ENCODE results near the gene DHRSX. TPM values are rescaled to one million over a fixed set of nuclear protein-coding genes. Genes with fewer than 3 reads are reported as not detected.
"Not testable (repeated sequence)": the region's sequence is repeated elsewhere in the genome, so short reads cannot be mapped to it uniquely, and the experiment has no call there.

DHRSX gene
- polyA plus RNA-seq, 5 donors: 22.5 to 28.9 (median 24.0) TPM

DNA sequence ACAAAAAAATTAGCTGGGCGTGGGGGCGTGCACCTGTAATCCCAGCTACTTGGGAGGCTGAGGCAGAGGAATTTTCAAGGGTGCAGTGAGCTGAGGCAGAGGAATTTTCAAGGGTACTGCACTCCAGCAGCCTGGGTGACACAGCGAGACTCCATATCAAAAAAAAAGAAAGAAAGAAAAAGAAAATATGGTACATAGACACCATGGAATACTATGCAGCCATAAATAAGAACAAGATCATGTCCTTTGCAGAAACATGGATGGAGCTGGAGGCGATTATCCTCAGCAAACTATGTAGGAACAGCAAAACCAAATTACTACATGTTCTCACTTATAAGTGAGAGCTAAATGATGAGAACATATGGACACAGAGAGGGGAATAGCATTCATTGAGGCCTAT lies 141.3 kb downstream of the DHRSX start:
- DNase-seq: not testable (repeated sequence)

DNA sequence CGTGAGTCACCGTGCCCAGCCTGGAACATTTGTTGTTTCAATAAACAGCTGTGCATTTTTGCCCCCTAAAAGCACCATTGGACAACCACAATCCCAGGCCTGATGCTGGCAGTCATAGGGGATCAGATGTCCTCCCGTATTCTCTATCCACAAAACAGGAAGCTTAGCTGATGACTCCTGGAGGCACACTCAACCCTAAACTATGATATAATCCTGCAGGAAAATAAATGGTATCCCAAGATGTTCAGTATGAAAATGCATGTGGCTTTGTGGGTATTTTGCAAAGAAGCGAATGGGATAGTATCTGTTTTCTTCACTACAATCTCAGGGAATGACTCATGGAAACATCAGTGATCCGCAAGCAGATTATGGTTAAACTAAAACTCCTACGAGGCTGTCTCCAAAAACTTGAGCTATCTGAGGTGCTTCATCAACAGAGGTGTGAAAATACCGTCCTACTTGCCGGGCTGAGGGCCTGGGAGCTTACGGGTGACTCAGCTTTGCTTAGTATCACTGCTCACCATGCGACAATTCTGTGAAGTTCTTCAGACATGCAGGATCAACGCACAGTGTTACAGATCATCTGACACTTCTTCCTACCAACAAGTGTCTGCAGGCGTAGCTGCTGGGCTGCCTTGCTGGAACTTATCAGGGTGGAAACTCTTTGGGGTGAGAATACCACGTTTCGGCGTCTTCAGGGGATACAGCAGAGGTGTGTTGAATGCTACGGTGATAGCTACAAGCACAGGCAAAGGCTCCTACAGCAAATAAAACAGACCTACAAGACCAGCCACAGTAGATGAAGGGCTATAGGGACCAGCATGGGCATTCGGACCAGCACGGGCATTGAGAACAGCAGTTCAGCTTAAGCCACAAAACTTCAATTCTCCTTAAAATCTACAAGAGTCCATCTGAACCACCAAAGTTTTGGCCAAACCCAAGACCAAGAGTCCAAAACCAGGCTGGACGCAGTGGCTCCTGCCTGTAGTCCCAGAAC lies 148.5 kb downstream of the DHRSX start:
- DNase-seq: no peak

DNA sequence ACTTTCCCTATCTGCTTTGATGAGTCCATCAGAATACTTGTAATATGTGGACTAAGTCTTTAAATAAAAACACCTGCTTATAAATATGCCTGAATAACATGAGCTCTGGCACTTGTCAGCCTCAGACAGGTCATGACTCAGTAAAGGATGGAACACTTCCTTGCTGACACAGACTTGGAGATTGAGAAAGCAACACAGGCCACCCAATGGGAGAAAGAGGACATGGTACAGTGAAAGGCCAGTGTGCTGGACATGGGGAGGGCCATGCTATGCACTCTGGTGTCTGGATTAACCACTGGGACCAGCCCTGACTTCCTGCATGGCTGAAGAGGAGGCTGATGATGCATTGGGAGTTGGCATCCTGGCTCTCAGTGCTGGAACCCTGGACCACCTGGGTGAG lies 149.5 kb downstream of the DHRSX start:
- no peak for DNase-seq

DNA sequence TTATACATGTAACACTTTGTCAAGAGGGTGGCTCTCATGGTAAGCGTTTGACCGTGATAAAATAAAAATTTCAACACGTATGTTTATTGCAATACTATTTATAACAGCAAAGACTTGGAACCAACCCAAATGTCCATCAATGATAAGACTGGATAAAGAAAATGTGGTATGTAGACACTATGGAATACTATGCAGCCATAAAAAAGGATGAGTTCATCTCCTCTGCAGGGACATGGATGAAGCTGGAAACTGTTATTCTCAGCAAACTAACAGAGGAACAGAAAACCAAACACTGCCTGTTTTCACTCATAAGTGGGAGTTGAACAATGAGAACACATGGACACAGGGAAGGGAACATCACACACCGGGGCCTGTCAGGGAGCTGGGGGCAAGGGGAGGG lies 150.1 kb downstream of the DHRSX start:
- DNase-seq: not testable (repeated sequence)

DNA sequence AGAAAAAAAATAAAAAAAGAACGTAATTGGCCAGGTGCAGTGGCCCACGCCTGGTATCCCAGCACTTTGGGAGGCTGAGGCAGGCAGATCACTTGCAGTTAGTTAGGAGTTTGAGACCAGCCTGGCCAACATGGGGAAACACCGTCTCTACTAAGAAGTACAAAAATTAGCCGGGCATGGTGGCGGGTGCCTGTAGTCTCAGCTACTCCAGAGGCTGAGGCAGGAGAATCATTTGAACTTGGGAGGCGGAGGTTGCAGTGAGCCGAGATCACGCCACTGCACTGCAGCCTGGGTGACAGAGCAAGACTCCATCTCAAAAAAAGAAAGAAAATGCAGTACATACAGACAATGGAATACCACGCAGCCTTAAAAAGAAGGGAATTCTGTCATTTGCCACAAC lies 150.7 kb downstream of the DHRSX start:
- DNase-seq: not testable (repeated sequence)

DNA sequence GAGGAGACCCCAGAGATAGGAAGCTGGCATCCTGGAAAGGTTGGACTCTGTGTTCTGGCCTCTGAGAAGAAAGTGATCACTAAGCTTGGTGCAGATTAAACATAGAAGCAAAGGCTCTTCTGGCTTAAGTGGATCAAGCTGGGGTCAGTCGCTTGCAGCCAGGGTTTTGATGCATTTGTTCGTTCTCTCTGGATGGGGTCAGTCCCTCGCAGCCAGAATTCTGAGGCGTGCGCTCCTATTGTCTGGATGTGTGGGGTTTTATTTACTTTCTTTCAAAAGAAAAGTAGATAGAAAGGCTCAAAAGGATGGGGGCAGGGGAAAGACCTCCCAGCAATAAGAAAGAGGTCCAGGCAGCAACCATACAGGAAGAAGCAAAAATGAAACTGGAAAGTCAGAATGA lies 152.6 kb downstream of the DHRSX start:
- DNase-seq: no peak

DNA sequence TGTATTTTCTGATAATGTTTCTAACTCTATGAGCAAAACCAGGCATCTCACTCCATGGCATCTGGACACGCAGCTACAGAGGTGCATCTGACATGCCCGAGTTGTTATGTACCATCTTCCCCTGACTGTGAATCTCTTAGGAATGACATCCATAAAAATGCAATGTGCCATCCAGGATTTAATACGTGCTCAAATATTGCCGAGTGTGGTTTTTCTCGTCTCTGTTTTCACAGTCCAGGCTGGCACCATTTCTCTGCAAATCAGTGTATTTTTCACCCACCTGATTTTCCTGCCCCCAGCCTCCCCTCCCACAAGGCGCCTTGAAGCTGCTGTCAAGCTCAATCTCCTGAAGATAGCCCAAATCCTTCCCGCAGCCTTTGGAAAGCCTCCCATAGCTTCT lies 154.6 kb downstream of the DHRSX start:
- DNase-seq: no peak

DNA sequence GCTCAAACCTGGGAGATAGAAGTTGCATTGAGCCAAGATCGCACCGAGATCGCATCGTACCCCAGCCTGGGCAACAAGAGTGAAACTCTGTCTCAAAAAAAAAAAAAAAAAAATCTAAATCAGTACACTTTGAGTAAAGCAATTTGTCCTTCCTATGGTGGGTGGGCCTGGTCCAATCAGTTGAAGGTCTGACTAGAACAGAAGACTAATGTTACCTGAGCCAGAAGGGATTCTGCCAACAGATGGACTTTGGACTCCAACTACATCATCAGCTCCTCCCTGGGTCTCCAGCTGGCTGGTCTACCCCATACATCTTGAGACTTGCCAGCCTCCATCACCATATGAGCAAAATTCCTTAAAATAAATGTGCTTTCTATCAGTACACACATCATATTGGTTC lies 155.2 kb downstream of the DHRSX start:
- no peak for DNase-seq

DNA sequence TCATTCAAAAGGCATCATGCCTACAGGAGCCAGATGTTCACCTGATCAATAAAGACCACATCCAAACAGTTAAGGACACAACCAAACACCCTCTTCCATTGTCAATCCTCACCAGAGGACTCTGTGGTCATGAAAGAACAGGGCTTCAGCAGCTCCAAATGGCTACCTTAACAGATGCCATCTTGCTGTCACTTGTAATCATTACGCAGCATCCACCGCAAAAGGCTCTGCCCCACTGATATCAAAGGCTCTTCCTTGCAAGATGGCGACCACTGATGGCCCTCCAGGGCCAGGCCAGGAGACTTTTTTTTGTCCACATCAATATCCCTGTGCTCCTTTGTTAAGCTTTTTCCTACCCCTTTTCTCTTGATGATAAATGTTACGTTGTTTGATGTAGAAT lies 157.4 kb downstream of the DHRSX start:
- DNase-seq: no peak

DNA sequence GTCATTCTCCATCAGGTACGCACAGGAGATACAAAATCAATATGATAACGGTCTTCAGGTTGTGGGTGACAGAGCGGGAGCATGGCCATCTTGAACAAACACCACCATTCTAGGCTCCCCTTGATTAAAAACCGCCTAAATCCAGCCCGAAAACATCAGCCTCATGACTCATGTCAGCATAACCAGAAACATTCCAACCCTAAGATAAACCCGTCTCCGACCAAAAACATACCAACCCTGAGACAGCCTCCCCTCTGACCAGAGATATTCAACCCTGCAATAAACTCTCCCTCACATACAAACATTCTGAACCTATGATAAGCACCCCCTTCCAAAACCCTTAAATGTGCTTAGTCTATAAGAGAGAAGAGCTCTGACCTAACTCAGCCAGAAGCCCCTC lies 157.9 kb downstream of the DHRSX start:
- DNase-seq: no peak

DNA sequence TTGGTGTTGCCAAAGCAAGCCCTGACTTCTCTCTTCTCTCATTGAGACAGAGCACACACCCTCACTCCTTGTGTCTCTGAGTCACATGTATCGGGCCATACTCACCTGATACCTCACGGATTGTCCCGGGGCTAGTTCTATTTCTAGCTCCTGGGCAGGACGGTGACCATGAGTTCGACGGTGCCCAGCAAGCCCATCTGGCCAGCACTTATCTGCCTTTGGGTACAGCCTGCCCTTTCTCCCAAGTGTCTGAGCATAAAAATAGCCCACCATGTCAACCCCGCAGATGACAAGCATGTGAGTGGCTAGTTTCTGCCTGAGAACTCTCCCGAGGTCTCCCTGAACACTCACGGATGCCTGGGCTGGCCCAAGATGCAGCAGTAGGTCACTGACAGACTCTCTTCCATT lies 158.5 kb downstream of the DHRSX start:
- no peak for DNase-seq

DNA sequence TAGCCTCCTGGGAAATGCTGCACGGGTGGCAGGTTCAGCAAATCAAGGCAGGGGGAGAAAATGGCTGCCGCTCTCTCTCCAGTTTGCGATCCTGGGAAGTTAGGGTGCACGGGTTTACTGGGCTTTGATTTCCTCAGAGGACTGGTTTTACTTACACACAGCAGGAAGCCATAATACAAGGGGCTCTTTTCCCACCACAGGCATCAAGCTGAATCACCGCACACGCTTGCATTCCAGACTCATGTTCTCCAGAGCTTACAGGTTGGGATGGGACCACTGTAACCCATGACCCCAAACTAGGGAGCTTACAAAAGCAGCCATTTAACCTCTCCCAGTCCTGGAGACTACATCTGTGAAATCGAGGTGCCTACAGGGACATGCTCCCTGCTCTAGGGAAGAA lies 159.8 kb downstream of the DHRSX start:
- no peak for DNase-seq

DNA sequence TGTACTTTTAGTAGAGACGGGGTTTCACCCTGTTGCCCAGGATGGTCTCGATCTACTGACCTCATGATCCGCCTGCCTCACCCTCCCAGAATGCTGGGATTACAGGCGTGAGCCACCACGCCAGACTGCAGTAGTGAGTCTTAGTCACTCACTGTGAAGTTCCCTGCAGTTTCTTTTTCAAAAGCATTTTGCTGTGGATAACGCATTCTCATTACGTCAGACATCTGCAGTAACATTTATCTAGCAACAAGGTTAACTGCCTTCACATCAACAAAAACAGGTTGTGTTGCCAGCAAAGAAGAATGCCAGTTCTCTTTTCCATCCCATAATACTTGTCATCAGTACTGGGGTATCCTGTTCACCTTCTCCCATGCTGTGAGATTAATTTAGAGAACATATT lies 164.6 kb downstream of the DHRSX start:
- no peak for DNase-seq

DNA sequence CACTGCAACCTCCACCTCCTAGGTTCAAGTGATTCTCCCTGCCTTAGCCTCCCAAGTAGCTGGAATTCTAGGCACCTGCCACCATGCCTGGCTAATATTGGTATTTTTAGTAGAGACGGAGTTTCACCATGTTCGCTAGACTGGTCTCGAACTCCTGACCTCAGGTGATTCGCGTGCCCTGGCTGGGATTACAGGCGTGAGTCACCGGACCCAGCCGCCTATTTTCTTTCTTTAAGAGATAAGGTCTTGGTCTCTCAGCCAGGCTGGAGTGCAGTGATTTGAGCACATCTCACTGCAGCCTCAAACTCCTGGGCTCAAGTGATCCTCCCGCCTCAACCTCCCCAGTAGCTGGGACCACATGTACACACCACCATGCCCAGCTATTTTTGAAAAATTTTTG lies 166.5 kb downstream of the DHRSX start:
- DNase-seq: no peak

DNA sequence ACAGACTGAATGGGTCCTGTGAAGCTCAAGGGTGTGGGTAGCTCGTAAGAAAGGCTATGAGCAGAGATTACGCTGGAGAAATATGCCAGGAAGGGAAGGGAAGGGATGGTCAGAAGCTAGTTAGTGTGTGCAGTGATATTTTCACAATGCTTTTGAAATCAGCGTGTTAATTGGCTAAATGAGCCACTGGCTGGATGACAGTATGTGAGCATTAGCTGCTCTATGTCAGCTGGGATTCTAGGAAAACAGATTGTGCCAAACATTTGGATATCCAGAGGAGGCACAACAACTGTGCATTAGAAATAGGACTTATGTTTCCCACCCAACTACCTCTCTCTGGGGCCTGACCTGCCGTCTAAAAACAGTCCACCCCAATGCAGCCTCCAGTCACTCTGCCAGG lies 168.5 kb downstream of the DHRSX start:
- DNase-seq: no peak

DNA sequence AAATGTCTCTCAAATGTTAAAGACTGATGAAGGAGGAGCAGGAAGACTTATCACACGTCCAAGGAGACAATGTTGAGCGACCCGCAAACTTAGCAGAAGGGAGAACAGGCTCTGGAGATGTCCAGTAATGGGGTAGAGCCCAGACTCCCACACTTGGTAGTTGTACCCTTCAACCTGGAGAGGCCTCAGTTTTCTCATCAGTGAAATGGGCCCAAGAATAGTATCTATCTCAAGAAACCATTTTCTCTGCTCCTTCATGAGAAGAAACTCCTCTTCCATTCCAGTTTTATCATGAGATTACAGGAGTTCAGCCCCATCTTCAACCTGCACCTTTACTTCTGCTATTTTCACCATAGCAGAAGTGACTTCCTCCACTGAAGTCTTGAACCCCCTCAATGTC lies 169.9 kb downstream of the DHRSX start:
- no peak for DNase-seq

DNA sequence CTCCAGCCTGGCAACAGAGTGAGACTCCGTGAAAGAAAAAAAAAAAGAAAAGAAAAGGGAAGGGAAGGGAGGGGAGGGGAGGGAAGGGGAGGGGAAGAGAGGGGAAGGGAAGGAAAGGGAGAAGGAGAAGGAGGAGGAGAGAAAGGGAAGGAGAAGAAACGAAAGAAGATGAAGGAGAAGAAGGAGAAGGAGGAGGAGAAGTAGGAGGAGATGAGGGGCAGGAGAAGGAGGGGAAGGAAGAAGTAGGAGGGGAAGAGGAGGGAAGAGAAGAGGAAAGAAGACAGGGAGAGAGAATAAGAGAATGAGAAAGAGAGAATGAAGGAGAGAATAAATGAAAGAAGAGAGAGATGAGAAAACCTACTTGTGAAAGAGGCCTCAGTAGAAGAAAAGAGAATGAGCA lies 170.3 kb downstream of the DHRSX start:
- no peak for DNase-seq

DNA sequence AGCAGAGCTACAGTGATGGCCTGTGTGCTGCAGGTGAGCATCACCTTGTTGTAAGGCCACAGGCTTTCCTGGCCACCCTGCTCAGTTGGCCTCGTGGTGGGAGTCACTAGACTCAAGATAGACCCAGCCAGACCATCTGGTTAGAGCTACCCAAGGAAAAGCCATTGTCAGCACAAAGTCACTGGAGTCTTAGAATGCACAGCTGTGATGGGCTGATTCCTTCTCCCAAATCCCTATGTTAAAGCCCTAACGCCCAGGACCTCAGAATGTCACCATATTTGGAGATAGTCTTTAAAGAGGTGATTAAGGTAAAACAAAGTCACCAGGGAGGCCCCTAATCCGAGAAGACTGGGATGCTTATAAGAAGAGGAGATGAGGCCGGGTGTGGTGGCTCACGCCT lies 173.4 kb downstream of the DHRSX start:
- DNase-seq: no peak

DNA sequence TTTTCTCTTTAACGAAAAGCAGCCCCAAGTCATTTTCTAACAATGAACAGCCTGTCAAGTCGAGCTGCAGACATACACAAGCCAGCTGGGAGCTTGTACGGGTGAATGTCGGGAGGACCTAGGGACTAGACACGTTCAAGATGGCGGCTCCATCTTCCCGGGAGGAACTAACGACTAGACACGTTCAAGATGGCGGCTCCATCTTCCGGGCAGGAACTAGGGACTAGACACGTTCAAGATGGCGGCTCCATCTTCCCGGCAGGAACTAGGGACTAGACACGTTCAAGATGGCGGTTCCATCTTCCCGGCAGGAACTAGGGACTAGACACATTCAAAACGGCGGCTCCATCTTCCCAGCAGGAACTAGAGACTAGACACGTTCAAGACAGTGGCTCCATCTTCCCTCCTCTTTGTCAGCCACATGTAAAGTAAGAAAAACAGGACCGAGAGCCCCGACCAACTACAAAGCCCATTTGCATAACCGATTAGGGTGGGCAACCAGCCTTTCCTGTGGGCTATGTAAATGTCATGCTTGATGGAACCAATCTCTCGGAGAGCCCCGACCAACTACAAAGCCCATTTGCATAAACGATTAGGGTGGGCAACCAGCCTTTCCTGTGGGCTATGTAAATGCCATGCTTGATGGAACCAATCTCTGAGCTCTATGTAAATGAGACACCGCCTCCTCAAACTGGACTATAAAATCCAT lies 175.5 kb downstream of the DHRSX start:
- DNase-seq: peak; percentile 89 to 92

DNA sequence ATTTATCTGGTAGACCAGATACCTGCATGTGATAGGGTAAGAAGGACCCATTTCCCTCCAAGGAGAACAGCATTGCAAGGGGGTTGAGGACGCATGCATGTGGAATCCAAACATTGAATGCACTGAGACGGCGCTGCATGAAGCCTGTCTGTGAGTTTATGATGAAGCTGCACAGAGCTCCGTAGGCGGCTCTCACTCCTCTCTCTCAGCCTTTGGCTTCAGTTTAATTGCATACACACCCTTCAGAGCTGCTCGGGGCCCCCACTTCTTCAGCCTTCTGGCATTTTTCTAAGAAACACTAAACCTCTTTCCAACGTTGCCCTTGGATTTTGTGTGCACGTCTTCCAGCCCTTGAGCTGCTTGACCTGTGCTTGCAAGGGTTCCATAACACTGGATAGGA lies 176.6 kb downstream of the DHRSX start:
- no peak for DNase-seq

DNA sequence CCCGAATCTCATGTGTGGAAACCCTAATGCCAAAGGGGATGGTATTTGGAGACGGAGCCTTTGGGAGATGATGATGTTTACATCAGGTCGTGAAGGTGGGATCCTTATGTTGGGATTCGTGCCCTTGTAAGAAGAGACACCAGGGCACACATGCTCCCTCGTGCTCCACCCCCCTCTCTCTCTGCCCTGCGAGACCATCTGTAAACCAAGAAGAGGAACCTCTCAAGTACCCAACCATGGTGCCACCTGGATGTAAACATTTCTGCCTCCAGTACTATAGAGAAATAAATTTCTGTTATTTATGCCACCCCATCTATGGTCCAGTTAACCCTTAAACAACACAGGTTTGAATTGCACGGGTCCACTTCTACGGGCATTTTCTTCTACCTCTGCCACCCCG lies 179.4 kb downstream of the DHRSX start:
- no peak for DNase-seq

DNA sequence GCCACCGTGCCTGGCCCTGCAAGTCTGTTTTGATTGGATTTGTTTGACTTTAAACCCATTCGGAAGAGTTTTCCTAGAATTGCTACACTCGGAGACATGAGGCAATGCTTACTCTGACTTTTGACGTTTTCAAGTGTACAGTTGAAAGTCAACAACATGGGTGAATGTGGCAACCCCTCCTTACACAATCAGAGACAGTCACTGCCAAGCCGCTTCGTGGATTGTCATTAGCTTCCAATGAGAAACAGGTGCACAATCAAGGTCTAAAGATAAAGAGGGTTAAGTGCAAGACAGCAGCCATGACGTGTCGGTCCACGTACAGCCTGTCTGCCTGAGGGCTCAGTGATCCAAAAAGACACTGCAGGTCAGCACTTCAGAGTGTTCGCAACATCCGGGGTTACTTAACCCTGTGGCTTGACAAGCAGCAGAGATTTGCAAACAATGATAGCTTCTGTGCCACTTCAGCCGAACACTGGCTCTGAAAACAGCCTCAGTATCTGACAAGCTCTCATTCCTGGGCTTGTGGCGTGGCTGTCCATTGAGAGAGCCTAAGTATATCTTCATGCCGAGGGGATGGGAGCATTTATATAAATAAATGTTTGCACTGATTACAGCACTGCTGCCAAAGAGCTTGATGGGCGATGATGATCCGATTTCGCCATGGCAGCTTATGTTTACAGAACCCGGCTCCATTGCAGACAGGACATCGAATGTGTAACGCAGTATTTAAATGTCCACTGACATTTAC lies 180.0 kb downstream of the DHRSX start:
- peak; percentile 45 to 62 for DNase-seq
